Urothelium cell line (cell line): ENCODE measurements around the gene HECTD4.
"Not testable (repeated sequence)": the region's sequence is repeated elsewhere in the genome, so short reads cannot be mapped to it uniquely, and the experiment has no call there.

ENCODE experiments used
- DNase-seq: peaks from one replicate; pipeline ENCODE4 v3.0.0; 2011; ENCODE audit warnings: low spot score, mixed read lengths
- FAIRE-seq: peaks from 2 replicates; lab custom pipeline; 2011; peaks lifted over from hg19 to GRCh38; lab: Jason Lieb, UNC

The HECTD4 gene

DNA sequence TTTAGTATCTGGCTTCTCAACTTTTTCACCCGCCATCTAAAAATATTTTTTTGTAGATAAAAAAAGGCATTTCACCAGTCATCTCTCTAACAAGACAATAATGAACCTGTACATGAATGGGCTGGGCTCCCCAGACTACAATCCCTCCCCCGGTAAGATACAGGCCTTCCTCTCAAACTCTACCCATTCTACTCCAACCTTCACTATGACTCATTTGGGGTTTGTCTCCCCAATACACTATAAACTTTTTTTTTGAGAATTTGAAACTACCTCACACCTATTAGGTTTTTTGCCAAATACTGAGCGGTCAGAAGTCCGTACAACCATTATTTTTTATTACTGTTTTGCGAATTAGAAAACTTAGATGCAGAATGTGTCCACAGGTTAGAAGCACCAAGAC is 26.4 kb upstream of the HECTD4 start:
- DNase-seq (no peak), FAIRE-seq (no peak)

DNA sequence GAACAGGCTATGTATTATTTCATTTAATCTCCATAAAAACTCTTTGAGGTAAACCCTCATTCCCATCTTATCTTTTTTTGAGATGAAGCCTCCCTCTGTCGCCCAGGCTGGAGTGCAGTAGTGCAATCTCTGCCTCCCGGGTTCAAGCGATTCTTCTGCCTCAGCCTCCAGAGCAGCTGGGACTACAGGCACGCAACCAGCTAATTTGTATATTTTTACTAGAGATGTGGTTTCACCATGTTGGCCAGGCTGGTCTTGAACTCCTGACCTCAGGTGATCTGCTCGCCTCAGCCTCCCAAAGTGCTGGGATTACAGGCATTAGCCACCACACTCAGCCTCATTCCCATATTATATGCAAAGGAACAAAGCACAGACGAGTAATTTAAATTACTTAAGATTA is 25.5 kb upstream of the HECTD4 start:
- not testable (repeated sequence) for DNase-seq, FAIRE-seq

DNA sequence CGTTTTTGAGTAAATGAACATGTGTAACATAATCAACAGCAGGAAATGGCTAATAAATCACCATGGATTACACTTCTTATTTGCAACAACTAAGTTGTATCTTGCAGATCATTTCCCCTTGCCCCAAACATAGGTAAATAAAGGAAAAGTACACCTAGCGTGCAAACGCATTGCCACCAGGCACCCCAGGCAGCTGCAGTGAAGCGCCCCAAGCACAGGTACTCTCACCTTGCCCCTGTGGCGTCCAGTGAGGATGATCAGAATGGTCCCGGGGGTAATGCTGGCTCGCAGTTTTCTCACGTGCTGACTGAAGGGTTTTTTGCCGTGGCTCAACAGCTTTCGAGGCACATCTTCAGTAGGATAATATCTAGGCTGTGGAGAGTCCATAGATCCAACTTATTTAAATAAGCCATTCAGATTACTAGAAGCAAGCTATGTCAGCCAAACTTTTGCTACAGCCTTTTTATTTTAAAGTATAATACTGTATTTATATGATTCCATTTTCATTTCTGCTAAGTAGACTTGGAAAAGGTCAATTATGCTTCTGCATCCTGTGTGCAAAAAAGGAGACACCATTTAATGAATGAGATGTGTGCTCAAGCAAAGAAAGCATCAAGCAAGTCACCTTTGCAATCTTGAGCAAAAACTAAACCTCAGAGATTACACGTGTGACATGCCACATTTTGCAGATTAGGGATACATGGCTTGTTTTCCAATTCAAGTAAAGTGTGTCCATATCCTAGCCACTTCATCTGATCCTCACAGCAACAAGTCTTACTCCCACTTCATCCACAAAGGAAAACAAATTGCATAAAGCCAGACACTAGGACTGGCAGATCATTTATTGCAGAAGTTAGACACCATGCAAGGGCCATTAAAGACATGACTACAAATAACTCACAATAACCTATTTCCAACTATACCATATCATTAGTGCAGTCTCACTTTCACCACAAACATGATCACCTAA is 24.6 kb upstream of the HECTD4 start:
- FAIRE-seq, result no peak
- DNase-seq, result no peak

DNA sequence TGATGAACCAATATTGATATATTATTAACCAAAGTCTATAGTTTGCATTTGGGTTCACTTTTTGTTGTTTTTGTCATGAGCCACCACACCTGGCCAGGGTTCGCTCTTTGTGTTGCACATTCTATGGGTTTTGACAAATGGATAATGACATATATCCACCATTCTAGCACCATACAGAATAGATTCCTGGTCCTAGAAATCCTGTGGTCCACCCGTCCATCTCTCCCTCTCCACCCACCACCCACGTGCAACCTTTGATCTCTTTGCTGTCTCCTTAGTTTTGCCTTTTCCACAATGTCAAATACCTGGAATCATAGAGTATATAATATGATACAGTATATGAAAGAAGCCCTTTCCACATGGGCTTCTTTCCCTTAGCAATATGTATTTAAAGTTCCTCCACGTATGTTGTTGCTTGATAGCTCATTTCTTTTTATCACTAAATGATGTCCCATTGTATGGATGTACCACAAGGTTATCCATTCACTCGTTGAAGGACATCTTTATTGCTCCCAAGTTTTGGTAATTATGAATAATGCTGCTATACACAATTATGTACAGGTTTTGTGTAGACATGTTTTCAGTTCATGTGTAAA is 19.8 kb upstream of the HECTD4 start:
- no peak for FAIRE-seq
- no peak for DNase-seq

DNA sequence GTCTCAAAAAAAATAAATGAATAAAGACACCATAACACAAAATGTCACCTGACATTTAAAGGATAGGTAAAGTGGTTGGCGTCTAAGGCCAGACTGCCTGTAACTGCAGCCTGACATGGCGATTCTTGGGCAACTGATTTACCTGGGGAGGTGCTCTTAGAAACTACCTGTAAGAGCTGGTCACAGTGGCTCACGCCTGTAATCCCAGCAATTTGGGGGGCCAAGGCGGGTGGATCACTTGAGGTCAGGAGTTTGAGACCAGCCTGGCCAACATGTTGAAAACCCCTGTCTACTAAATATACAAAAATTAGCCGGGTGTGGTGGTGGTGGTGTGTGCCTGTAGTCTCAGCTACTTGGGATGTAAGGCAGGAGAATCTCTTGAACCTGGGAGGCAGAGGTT is 18.8 kb upstream of the HECTD4 start:
- DNase-seq (no peak), FAIRE-seq (no peak)

DNA sequence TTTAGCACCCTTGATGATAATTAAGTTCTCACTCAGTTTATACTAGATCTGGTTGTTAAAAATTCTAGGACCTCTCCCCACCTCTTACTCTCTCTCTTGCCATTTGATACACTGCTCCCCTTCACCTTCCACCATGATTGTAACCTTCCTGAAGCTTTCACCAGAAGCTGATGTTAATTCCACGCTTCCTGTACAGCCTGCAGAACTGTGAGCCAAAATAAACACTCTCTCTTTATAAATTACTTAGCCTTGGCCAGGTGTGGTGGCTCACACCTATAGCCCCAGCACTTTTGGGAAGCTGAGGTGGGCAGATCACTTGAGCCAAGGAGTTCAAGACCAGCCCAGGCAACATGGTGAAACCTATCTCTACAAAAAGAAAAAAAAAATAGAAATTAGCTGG is 11.1 kb upstream of the HECTD4 start:
- FAIRE-seq, result no peak

DNA sequence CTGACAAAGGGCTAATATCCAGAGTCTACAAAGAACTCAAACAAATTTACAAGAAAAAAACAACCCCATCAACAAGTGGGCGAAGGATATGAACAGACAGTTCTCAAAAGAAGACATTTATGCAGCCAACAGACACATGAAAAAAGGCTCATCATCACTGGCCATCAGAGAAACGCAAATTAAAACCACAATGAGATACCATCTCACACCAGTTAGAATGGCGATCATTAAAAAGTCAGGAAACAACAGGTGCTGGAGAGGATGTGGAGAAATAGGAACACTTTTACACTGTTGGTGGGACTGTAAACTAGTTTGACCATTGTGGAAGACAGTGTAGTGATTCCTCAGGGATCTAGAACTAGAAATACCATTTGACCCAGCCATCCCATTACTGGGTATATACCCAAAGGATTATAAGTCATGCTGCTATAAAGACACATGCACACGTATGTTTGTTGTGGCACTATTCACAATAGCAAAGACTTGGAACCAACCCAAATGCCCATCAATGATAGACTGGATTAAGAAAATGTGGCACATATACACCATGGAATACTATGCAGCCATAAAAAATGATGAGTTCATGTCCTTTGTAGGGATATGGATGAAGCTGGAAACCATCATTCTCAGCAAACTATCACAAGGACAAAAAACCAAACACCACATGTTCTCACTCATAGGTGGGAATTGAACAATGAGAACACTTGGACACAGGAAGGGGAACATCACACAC is 7.9 kb upstream of the HECTD4 start:
- not testable (repeated sequence) for FAIRE-seq

More for the DNA sequence above, 11.1 kb upstream of the HECTD4 start:
- no peak for DNase-seq

DNA sequence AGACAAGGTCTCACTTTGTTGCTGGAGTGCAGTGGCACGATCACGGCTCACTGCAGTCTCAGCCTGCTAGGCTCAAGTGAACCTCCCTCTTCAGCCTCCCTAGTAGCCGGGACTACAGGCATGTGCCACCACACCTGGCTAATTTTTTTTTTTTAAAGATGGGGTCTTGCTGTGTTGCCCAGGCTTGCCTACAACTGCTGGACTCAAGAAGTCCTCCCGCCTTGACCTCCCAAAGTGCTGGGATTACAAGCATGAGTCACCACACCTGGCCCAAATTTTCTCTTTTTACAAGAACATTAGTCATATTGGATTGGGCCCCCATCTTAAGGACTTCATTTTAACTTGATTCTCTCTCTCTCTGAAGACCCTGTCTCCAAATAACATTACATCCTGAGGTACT is 7.0 kb upstream of the HECTD4 start:
- FAIRE-seq (no peak), DNase-seq (no peak)

More for the DNA sequence above, 7.9 kb upstream of the HECTD4 start:
- DNase-seq, result not testable (repeated sequence)

DNA sequence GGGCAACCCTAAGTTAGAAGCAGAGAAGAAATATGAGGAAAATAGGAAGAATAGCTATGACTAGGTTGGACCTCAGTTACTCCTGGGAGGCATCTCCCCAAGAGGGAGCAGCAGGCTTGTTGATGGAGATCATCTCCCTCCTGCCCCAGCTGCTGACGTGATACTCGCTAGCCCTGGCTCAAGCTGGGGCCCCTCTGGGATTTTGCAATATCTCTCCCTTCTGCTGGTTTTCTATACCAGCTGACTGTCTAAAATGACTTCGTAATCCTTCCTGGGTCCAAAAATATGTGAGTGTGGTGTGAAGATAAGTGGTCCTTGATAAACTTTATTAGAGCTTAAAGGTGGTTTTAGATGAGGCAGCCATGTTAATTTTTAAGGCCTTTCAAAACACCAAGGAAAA is 4.5 kb upstream of the HECTD4 start:
- DNase-seq (no peak), FAIRE-seq (no peak)

DNA sequence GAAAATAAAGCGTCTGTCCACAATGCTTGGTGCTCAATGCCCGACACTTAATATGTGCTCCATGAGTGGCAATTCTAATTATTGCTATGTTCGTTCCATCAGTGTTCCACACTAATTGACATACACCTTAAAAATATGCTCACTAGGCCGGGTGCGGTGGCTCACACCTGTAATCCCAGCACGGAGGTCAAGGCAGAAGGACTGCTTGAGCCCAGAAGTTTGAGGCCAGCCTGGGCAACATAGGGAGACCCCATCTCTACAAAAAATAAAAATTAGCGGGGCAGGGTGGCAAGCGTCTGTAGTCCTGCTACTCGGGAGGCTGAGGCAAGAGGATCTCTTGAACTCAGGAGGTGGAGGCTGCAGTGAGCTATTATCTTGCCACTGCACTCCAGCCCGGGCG is 635 bp upstream of the HECTD4 start:
- FAIRE-seq (no peak), DNase-seq (no peak)

DNA sequence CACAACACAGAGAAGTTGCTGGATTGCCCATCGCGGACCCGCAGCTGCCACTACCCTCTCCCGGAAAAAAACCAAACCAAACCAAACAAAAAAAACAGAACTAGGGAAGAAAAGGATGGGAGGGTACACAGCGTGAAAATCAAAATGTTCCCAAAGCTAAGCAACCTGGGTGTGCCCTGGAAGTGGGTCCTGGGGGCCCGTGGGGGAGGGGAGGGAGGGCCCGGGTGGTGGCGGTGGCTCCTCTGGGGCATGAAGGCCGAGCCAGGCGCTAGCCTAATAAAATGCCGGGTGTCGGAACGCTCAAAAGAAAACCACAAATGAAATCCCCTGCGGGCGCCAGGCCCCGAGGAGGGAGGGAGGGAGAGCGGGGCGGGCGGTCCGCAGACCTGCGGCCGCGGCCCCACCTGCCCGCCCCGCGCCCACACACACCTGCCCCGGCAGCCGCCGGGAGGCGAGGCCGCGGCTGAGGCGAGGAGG is 787 bp downstream of the HECTD4 start:
- DNase-seq, result peak; percentile 41
- no peak for FAIRE-seq

DNA sequence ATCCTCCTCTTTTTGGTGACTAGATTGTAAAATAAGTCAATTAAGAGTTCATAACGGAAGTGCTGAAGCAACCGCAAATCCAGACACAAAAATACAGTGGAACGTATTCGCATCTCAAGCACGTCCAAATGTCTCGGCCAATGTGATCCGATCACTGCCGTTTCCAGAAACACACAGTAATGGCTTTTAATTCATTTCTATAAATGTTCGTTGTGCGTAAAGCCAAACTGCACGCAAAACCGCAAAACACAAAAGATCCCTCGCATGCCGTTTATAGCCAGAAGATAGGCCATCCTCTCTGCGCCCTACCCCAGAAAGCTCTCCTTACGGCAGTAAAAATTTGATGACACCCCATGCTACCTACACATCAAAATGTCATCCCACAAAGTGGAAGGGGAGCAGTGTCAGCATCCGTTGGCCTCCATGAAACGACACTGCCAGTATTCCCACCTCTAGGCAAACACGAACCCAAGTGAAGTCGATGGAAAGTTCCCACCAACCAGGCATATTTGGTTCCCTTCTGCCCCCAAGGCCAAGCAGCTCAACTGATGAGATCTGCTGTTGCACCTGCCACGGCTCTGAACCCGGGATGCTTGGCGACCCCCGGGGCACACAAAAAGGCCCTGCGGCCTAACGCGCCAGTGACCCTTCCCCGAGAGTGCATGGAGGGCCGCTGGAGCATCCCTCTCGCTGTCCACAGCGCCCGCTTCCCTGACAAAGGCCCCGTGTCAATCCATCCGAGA is 1.4 kb downstream of the HECTD4 start:
- no peak for DNase-seq
- no peak for FAIRE-seq

DNA sequence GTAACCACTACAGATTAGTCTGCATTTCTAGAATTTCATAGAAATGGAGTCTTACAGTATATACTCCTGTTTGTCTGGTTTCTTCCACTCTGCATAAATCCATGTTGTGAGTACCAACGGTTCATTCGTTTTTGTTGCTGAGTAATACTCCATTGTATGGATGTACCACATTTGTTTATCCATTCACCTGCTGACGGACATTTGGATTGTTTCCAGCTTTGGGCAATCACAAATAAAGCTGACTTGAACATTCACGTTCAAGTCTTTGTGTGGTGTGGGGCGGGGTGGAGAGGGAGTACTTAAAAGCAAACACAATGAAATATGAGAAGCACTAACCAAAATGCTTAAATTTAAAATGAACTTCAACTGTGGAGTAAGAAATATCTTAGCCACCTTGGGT is 7.1 kb downstream of the HECTD4 start:
- no peak for FAIRE-seq

DNA sequence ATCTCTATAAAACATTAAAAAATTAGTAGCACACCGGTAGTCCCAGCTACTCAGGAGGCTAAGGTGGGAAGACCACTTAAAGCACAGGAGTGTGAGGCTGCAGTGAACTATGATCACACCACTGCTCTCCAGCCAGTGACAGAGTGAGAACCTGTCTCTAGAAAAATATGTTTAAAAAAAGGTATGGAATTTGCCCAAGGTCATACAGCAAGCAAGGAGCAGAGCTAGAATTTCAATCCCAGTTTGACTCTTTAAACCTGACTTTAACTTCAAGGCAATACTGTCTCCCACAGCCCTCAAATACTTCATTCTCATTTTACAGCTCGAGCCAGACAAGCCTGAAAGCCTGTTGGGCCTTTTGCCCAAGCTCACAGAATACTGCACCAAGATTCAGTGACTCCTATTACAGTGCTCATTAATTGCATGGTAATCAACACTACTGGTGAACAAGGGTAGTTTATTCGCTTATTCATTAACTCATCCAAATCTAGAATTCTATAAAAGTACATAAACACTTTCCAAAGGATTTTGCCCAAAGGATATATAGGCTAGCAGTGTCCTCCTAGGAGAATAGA is 8.0 kb downstream of the HECTD4 start:
- no peak for FAIRE-seq
- no peak for DNase-seq

More for the DNA sequence above, 7.1 kb downstream of the HECTD4 start:
- no peak for DNase-seq

DNA sequence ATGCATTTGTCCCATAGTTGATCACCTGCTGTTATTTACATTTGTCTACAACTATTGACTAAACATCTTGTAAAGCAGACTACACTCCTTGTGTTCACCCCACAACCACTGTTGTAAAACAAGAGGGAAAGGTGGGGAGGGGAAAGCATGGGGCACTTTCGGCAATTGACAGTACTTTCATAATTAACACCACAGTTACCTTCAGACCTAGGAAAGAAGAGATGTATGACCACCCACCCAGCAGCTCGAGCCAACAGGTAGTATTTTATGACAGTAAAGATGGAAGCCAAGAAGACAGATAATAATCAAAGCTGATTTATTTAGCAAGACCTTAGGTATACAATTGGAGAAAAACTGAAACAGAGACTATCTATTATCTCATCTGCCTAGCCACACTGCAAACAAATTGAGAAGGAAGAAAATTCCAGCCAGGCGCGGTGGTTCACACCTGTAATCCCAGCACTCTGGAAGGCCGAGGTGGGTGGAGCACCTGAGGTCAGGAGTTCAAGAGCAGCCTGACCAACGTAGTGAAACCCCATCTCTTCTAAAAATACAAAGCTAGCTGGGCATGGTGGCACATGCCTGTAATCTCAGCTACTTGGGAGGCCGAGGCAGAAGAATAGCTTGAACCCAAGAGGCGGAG is 11.2 kb downstream of the HECTD4 start:
- DNase-seq, result no peak
- FAIRE-seq, result no peak

DNA sequence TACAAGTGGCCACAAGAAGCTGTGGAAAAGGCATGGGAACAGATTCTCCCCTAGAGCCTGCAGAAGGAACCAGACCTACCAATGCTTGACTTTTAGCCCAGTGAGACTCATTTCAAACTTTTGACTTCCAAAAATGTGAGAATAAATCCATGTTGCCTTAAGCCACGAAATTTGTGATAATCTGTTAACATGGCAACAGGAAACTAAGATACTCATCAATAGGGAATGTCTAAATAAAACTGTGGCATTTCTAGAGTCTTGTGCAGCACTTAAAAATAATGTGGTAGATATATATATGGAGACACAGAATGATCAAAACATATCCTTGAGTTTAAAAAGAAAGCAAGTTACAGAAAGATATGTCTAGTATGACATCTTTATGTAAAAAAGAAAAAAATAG is 12.0 kb downstream of the HECTD4 start:
- FAIRE-seq (no peak), DNase-seq (no peak)

DNA sequence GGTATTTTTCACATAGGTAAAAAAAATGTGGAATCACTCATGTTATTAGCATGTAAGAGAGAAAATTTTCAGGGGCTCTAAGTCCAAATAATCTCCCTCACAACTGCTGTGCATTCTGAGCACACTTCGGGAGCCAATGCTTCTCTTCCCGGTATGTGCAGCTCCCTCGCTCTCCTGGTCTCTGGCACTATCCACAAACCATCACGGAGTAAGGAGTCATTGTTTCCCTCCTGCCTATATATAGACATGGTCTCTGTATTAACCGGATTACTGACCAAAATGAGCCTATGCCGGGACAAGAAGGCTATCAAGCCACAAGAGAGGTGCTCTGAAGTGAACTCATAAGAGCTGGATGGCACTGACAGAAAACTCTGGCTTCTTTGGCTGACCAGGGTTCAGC is 13.4 kb downstream of the HECTD4 start:
- FAIRE-seq (no peak), DNase-seq (no peak)

DNA sequence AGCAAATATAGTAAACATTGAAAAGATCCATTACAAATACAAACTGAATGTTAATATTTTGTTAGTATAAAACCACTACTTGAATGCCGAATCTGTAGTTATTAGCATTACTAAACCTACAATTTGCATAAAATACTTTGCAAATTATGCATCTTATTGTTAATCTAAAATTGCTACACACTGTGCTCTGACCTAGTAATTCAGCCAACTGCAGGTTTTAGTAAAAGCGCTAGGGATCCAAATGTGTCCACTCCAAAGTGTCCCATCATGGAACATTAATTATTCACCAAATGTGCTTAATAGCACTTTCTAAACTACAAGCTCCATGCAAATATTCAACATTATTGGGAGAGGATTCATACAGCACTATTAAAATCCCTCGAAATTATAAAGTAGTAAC is 14.3 kb downstream of the HECTD4 start:
- FAIRE-seq (no peak), DNase-seq (no peak)

DNA sequence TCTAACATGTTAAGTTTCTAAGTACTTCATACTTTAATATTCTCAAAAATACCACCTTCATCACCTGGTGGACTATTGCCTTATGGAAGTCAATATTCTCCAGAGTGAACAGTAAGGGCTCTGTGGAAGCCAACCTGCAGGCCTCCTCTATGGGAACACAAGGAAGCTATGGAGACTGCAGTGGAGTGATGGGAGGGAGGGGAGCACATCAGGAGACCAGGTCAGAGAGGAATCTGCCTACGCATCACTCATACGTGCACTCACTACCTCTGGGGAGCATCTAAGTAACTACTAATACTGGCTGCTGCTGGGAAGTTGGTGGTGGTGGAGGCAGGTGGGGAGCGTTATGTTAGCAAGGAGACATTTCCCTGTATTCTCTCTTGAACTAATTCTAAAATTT is 19.9 kb downstream of the HECTD4 start:
- FAIRE-seq, result no peak

DNA sequence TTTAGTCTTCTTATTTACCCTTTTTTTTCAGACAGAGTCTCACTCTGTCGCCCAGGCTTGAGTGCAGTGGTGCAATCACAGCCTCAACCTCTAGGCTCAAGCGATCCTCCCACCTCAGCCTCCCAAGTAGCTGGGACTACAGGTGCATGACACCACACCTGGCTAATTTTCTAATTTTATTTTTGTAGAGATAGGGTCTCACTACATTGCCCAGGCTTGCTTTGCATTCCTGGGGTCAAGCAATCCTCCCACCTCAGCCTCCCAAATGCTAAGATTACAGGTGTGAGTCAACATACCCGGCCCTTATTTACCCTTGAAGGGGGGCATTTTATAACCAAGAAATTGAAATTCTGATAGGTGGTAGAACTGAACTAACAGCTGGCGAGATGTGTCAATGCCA is 21.0 kb downstream of the HECTD4 start:
- no peak for DNase-seq
- no peak for FAIRE-seq

More for the DNA sequence above, 19.9 kb downstream of the HECTD4 start:
- no peak for DNase-seq
